Ascending aorta (tissue), 2 donors: ENCODE measurements around the gene PIK3CA. TPM values are rescaled to one million over a fixed set of nuclear protein-coding genes. Genes with fewer than 3 reads are reported as not detected.

Experiments
- DNase-seq, 2 donors: peaks; one replicate each; pipeline ENCODE4 v3.0.0-alpha.2; 2019; ENCODE audit warnings: low spot score in 2 of 2
- H3K27ac ChIP-seq, 2 donors: fragments of 200-600 bp; sonication (generic); one replicate each; pipeline ENCODE4 v1.5.1; 2016 to 2017; ENCODE audit warnings: mild to moderate bottlenecking in 1 of 2
- H3K27me3 ChIP-seq: fragments of 200-600 bp; sonication (generic); one replicate; pipeline ENCODE4 v1.5.1; 2017
- H3K36me3 ChIP-seq, 2 donors: fragments of 200-600 bp; sonication (generic); one replicate each; pipeline ENCODE4 v1.5.1; 2016
- H3K4me1 ChIP-seq, 2 donors: fragments of 200-600 bp; sonication (generic); one replicate each; pipeline ENCODE4 v1.5.1; 2016 to 2017; ENCODE audit warnings: mild to moderate bottlenecking in 1 of 2
- H3K4me3 ChIP-seq, 2 donors: fragments of 200-600 bp; sonication (generic); one replicate each; pipeline ENCODE4 v1.5.1; 2016 to 2017; ENCODE audit warnings: mild to moderate bottlenecking in 1 of 2
- H3K9me3 ChIP-seq, 2 donors: fragments of 200-600 bp; sonication (generic); one replicate each; pipeline ENCODE4 v1.5.1; 2016
- intact Hi-C: fragments of 100-400 bp; cut with DNase I; formaldehyde crosslinking; loops from one replicate; pipeline ENCODE4 v1.15.1; 2023
- total RNA-seq: library from RNA; depleted of rRNA; stranded (reverse); fragments of >200 nt; gene quantifications from one replicate; pipeline ENCODE4 v1.1.0, GENCODE V29; 2016
- TF ChIP-seq, protein P1 (sequence below), 3 experiments: fragments of 200-600 bp in 2 of 3; fragments of 450-650 bp in 1 of 3; sonication (generic) in 2 of 3; IDR thresholded peaks; one replicate each; pipeline ENCODE4 v1.5.1; 2016 to 2019; ENCODE audit warnings: antibody characterized with exemption in 3 of 3, mild to moderate bottlenecking in 1 of 3, moderate library complexity in 1 of 3

Gene PIK3CA
- total RNA-seq, 1 donor from 2014 or later: 12.7 TPM

DNA sequence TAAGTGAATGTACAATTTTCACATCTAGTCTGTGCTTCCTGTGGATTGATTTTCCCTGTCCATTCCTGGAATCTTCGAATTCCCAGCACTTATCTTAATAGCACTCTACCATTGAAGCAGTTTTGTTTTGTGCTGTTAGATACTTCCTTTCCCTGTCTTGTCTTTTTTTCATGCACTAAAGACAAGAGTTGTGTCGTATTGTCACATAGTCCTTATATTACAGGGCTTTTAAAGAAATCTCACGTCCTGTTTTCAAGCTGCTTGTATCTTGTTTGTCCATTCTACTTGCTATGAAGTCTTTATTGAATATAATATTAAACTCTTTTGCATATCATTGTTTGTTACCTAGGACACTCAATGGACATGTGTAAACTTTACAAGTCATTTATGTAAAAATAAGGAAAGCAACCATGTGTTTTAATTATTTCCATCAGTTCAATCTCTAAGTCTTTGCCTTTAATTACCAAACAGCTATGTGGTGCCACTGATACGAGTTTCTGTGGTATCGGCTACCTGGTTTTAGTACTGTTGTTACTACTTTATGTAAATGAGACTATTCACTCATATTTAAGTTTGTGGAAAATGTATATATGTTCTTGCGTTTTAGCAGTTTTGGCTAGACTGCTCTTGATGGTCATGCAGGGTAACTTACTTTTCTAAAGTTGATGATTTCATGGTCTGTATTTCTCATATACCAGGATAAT, 10.3 kb downstream of the PIK3CA start:
- DNase-seq: no peak
- Histone ChIP-seq H3K36me3 (no peaks in the 10 kb centered on the region), H3K27ac (no peak overlapping the region), H3K9me3 (no peaks in the 10 kb centered on the region), H3K4me3 (no peak overlapping the region), H3K27me3 (no peaks in the 10 kb centered on the region), H3K4me1 (peaks cover 0 to 7% of the 10 kb centered on the region in 2 donors)
- intact Hi-C loops: no loop called here
- TF ChIP-seq, protein P1, sequence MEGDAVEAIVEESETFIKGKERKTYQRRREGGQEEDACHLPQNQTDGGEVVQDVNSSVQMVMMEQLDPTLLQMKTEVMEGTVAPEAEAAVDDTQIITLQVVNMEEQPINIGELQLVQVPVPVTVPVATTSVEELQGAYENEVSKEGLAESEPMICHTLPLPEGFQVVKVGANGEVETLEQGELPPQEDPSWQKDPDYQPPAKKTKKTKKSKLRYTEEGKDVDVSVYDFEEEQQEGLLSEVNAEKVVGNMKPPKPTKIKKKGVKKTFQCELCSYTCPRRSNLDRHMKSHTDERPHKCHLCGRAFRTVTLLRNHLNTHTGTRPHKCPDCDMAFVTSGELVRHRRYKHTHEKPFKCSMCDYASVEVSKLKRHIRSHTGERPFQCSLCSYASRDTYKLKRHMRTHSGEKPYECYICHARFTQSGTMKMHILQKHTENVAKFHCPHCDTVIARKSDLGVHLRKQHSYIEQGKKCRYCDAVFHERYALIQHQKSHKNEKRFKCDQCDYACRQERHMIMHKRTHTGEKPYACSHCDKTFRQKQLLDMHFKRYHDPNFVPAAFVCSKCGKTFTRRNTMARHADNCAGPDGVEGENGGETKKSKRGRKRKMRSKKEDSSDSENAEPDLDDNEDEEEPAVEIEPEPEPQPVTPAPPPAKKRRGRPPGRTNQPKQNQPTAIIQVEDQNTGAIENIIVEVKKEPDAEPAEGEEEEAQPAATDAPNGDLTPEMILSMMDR (IDR thresholded peaks at IDR 0.05): no peak

DNA sequence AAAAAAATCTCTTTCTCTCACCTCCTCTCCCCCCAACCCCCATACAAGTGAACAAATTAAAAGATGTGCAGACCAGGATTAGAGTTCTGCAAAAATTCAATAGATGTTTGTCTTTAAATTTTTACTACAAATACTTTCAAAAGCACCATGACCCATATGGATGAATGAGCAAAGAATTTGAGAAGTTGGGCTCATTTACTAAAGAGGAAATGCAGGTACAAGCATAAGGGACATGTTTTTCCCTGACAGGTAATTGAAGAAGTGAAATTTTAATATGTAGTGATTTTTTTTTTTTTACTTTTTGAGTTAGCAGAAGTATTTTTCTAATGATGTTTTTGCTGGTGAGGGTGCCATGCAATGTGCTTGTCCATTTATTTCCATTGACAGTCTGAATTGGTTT, 15.3 kb downstream of the PIK3CA start:
- DNase-seq: no peak
- Histone ChIP-seq H3K9me3 (no peaks in the 10 kb centered on the region), H3K36me3 (no peaks in the 10 kb centered on the region), H3K4me1 (no peaks in the 10 kb centered on the region), H3K4me3 (no peak overlapping the region), H3K27ac (no peak overlapping the region), H3K27me3 (no peaks in the 10 kb centered on the region)
- intact Hi-C loops: no loop called here
- TF ChIP-seq, protein P1 (IDR thresholded peaks at IDR 0.05): no peak

DNA sequence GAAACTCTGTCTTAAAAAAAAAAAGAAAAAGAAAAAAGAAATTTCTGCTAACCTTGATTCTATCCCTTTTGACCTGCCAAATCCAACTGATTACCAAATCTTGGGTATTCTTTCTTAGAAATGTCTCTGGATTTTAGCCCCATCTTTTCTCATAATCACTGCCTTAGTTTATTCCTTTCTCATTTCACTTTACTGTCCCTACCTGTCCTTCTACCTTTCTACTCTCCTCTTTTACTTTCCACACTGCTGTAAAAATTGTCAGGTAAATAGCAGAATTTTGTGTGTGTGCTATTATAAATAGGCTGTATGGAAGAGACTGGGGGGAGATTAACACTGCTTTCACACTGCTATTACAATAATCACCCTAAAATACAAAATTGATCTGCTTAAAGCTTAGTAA, 16.7 kb downstream of the PIK3CA start:
- no peak overlapping the region for H3K27ac ChIP-seq
- no peaks in the 10 kb centered on the region for H3K4me1 ChIP-seq
- H3K36me3 ChIP-seq: no peaks in the 10 kb centered on the region
- intact Hi-C loops: no loop called here
- no peak overlapping the region for H3K4me3 ChIP-seq
- H3K9me3 ChIP-seq: no peaks in the 10 kb centered on the region
- H3K27me3 ChIP-seq: no peaks in the 10 kb centered on the region
- no peak for DNase-seq
- TF ChIP-seq, protein P1 (IDR thresholded peaks at IDR 0.05): no peak

DNA sequence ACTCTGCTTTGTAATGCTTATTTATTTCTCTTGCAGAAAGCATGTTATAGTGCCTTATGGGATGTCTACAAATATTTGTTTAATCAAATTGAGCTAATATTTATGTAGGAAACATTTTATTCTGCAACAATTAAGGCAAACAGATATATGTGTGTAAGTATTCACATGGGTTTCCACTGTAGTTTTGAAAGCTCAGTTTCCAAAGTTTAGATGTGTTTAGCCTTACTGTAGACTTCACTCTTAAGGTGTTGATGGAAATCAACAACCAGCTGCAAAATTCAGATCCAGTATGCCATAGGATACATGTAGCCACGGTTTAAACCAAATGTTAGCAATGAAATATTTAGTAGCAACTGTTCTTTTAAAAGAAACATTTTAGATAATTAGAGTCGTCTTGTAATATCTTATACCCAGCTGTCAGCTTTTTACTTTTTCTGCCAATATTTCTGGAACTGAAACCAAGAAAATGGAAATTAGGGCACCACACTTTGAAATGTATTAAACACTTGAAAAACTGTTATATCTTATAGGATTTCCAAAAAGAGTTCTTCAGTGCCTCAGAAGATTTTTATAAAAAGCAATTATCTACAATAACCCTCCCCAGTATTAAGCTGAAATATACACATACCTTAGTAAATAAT, 18.5 kb downstream of the PIK3CA start:
- intact Hi-C loops: no loop called here
- H3K27ac ChIP-seq: no peak overlapping the region
- H3K36me3 ChIP-seq: no peaks in the 10 kb centered on the region
- no peaks in the 10 kb centered on the region for H3K27me3 ChIP-seq
- DNase-seq: no peak
- TF ChIP-seq, protein P1 (IDR thresholded peaks at IDR 0.05): no peak
- H3K4me3 ChIP-seq: no peak overlapping the region
- H3K4me1 ChIP-seq: no peaks in the 10 kb centered on the region
- peaks cover 5 to 6% of the 10 kb centered on the region in 2 donors for H3K9me3 ChIP-seq

DNA sequence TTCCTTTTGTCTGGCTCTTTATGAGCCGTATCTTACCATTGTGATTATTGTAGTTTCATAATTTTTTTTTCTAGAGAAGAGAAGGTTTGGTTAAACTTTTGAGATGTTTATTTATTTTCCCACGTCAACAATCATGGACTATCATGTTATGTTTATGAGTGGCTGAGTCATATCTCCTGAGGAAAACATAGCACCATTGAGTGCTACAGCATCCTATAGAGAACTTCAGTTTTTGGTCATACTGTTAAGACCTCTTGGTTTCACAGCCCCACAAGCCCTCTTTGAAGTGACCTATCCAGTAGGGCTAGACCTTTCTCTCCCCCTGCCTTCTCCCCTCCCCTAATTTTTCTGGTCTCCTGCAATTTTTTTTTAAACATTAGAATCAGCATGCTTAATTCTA, 20.8 kb downstream of the PIK3CA start:
- no peaks in the 10 kb centered on the region for H3K36me3 ChIP-seq
- no peaks in the 10 kb centered on the region for H3K27me3 ChIP-seq
- no peaks in the 10 kb centered on the region for H3K4me1 ChIP-seq
- peaks cover 5 to 22% of the 10 kb centered on the region in 2 donors for H3K9me3 ChIP-seq
- no peak overlapping the region for H3K27ac ChIP-seq
- no peak for DNase-seq
- TF ChIP-seq, protein P1 (IDR thresholded peaks at IDR 0.05): no peak
- intact Hi-C loops: no loop called here
- H3K4me3 ChIP-seq: no peak overlapping the region
